GM20431 (cell line): ENCODE data around the gene OGN.

Source experiments
- in situ Hi-C: fragments of 300-500 bp; cut with MseI, MboI; formaldehyde crosslinking; loops from one replicate; pipeline ENCODE4 v1.15.0; 2020; ENCODE audit warnings: low sequenced_read_pairs; ENCODE audit not compliant: unreplicated experiment

Gene OGN

DNA sequence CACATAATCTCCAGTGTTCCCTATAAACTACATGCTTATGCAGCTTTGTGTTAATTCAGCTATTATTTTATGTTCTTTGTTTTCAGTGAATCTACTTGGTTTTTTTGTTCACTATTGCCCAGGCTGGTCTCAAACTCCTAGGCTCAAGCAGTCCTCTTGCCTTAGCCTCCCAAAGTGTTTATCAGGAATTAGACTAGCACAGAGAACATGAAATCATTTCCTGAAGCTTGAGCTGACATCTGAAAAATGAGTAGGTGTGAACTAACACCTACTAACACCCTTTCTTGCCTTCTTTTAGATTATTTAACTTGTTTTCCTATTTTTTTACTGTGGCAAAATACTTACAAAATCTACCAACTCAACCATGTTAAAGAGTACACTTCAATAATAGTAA is 53.6 kb downstream of the OGN start:
- in situ Hi-C loops: no loop called here

DNA sequence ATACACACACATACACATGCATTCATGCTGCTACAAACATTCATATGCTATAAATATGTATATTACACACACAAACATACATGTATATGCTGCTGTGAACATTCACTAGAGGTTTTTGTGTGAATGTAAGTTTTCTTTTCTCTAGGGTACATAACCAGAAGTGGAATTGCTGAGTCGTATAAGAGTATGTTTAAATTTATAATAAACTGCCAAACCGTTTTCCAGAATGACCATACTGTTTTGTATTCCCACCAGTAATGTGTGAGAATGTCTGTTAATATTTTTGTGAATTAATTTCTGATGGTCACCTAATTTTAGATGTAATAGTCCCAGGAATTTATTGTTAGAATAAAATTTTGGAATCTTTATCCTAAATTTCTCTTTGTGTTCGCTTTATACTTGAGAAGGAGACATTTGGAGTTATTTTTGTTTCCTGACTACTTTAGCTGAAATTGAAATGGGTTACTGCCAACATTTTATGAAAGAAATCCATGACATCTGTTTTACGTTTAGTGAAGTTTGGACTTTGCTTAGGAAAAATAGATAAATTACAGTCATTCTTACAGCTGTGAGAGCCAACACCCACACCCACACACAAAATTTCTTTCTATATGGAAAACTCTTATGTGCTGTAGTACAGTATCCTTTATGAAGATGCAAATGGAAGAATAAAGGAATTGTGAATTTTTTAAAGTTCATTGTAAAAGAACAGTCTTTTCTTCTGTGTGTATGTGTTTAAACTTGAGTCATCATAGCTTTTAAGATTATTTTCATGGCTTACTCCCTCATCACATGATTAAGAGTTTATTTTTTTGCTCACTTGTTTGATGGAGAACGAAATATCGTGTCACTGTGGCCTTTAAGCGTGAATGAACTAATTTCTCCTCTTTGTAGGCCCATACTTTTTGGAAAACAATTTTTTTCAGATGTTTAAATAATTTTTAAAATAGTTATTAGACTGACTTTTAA is 54.3 kb downstream of the OGN start:
- in situ Hi-C loops: loop anchor here (25.0 kb wide), 1 partner anchor 287 kb away; no protein-coding TSS in a partner anchor

DNA sequence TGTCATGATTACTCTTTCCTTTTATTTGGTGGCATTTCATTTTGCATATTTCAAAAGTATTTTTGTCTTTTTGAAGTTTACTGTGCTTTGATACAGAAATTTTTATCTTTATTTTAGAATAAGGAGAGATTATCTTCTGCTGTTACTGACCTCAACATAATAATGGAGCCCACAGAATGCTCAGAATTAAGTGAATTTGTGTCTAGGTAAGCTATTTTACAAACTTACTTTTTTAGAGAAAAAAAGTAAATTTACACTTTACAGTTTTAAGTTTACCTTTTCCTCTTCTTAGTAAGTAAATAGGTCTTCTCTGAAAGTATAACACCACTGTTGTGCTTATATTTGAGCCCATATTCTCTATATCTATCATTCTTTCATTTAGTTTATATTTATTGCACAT is 58.8 kb downstream of the OGN start:
- in situ Hi-C loops: loop anchor here (25.0 kb wide), 1 partner anchor 292 kb away; no protein-coding TSS in a partner anchor

DNA sequence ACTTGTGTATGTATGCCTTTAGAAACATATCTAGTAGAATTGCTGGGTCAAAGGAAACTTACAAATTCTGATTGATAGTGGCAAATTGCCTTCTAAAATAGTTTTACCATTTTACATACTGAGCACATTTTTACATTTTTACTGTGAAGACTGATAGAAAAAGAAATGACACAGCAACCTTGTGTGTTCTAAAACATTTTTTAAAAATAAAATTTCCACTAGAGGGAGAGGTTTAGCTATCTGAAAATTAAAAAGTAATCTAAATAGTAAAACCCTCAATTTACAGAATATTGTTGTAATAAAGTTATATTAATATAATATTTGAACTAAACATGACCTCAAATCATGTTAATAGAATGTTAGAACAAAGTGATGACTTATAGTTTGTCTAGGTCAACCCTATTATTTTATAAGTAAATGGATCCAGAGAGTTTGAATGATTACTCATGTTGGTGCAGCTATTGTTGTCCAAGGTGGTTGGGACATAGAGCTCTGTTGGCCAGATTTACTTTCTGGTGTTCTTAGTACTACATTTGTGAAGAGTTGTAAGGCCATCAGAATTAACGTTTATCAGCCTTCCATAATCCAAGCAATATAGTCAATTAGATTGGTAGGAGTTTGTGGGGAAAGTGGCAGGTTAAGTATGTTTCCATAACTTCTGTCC is 61.4 kb downstream of the OGN start:
- in situ Hi-C loops: loop anchor here (25.0 kb wide), 1 partner anchor 294 kb away; no protein-coding TSS in a partner anchor

DNA sequence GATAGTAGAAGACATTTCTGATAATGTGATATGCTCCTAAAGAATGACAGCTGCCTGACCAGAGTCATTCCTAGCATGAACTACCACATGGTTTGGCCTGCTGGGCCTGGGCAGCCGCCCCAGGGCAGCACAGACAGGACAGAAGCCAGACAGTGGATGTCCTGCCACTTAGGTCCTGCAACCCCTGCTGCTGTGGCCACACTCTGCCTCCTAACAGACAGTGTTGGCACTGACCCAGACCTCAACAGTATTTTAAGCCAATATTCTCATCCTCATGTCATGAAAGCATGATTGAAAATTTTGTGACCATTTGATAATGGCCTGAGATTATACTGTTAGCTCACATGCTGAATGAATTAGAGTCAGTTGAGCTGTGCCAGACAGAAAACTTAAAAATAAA is 62.8 kb downstream of the OGN start:
- in situ Hi-C loops: loop anchor here (25.0 kb wide), 1 partner anchor 296 kb away; no protein-coding TSS in a partner anchor

DNA sequence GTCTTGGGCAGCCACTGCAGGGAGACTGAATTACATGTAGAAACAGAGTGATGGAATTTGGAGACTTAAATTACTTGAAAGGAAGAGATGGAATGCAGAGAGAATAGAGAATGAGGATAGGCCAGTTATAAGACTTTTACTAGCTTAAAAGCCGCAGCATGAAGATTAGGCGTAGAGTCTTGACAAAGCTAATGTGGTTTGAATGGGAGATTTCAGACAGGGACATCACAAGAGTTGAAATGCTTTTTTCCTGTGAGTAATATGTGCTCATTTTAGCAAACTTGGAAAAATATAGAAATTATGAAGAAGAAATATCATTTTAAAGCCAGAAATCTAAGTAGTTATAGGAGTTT is 71.1 kb downstream of the OGN start:
- in situ Hi-C loops: loop anchor here (25.0 kb wide), 1 partner anchor 304 kb away; no protein-coding TSS in a partner anchor
